GM23338 (cell line): ENCODE data around the gene FOXR1. TPM values are rescaled to one million over a fixed set of nuclear protein-coding genes. Genes with fewer than 3 reads are reported as not detected.
"Not testable (repeated sequence)": the region's sequence is repeated elsewhere in the genome, so short reads cannot be mapped to it uniquely, and the experiment has no call there.

Experiments used
- ATAC-seq: fragments of 200-7000 bp; cut with Tn5 transposase; 3 replicates; pipeline ENCODE4 v1.9.1; 2020
- DNase-seq: peaks from one replicate; pipeline ENCODE4 v3.0.0-alpha.2; 2015; ENCODE audit warnings: low spot score
- H2AFZ ChIP-seq: fragments of 200-600 bp; sonication (generic); 2 replicates; pipeline ENCODE4 v1.8.0; 2016; ENCODE audit warnings: antibody characterized with exemption, mild to moderate bottlenecking, moderate library complexity
- H3F3A ChIP-seq: fragments of 200-600 bp; sonication (generic); replicated peaks from 2 replicates; pipeline ENCODE4 v1.8.0; 2017; ENCODE audit warnings: antibody characterized with exemption, mixed run types, low read depth
- H3K27ac ChIP-seq: fragments of 200-600 bp; sonication (generic); 2 replicates; pipeline ENCODE4 v1.6.1; 2016; ENCODE audit warnings: low read depth
- H3K27me3 ChIP-seq: fragments of 200-600 bp; sonication (generic); 2 replicates; pipeline ENCODE4 v1.8.0; 2016; ENCODE audit warnings: mild to moderate bottlenecking, mixed run types, moderate library complexity; ENCODE audit not compliant: insufficient read depth
- H3K36me3 ChIP-seq: fragments of 200-600 bp; sonication (generic); 2 replicates; pipeline ENCODE4 v1.8.0; 2016; ENCODE audit warnings: mild to moderate bottlenecking; ENCODE audit not compliant: insufficient read depth
- H3K4me1 ChIP-seq: fragments of 200-600 bp; sonication (generic); 2 replicates; pipeline ENCODE4 v1.8.0; 2016; ENCODE audit warnings: mild to moderate bottlenecking, moderate library complexity; ENCODE audit not compliant: insufficient read depth
- H3K4me2 ChIP-seq: fragments of 200-600 bp; sonication (generic); 2 replicates; pipeline ENCODE4 v1.7.1; 2017; ENCODE audit warnings: mixed run types
- H3K4me3 ChIP-seq: fragments of 200-600 bp; sonication (generic); 2 replicates; pipeline ENCODE4 v1.6.1; 2016; ENCODE audit warnings: mixed run types
- H3K79me2 ChIP-seq: fragments of 200-600 bp; sonication (generic); replicated peaks from 2 replicates; pipeline ENCODE4 v1.8.0; 2017; ENCODE audit warnings: mild to moderate bottlenecking; ENCODE audit not compliant: insufficient read depth
- H3K9me2 ChIP-seq: fragments of 200-600 bp; sonication (generic); 2 replicates; pipeline ENCODE4 v1.8.0; 2017; ENCODE audit not compliant: insufficient read depth
- H4K20me1 ChIP-seq: fragments of 200-600 bp; sonication (generic); replicated peaks from 2 replicates; pipeline ENCODE4 v1.8.0; 2017; ENCODE audit warnings: mild to moderate bottlenecking; ENCODE audit not compliant: insufficient read depth
- H3K27ac Mint-ChIP-seq: 2 replicates; pipeline ENCODE4 v1.8.0; 2020; ENCODE audit warnings: inconsistent platforms, mild to moderate bottlenecking, moderate library complexity, mixed read lengths
- H3K27me3 Mint-ChIP-seq: 3 replicates; pipeline ENCODE4 v1.8.0; 2022; ENCODE audit warnings: low read depth, mild to moderate bottlenecking, moderate library complexity, mixed read lengths, inconsistent platforms; ENCODE audit not compliant: insufficient read depth, poor library complexity
- H3K36me3 Mint-ChIP-seq: 3 replicates; pipeline ENCODE4 v1.8.0; 2021; ENCODE audit warnings: low read depth, mild to moderate bottlenecking, inconsistent platforms, moderate library complexity, mixed read lengths
- H3K4me1 Mint-ChIP-seq: 3 replicates; pipeline ENCODE4 v1.8.0; 2020; ENCODE audit warnings: mild to moderate bottlenecking, inconsistent platforms, mixed read lengths
- H3K4me3 Mint-ChIP-seq: 3 replicates; pipeline ENCODE4 v1.8.0; 2021; ENCODE audit warnings: moderate library complexity, mild to moderate bottlenecking, inconsistent platforms, mixed read lengths
- H3K9me3 Mint-ChIP-seq: 3 replicates; pipeline ENCODE4 v1.8.0; 2020; ENCODE audit warnings: moderate library complexity, mild to moderate bottlenecking, inconsistent platforms, mixed read lengths
- CREB1 ChIP-seq: fragments of 250-450 bp; sonication (Bioruptor Pico); IDR thresholded peaks from 2 replicates; pipeline ENCODE4 v1.5.0; 2020; ENCODE audit warnings: low read depth, mild to moderate bottlenecking, moderate library complexity
- CTCF ChIP-seq, 2 experiments: fragments of 200-600 bp in 1 of 2; sonication (generic) in 1 of 2; conservative IDR thresholded peaks; 2 replicates each; pipeline versions ENCODE4 v1.5.1 to v1.6.1; 2016 to 2017; ENCODE audit warnings: antibody characterized with exemption in 2 of 2, low read depth in 2 of 2, mild to moderate bottlenecking in 2 of 2, moderate library complexity in 1 of 2
- ETS1 ChIP-seq: IDR thresholded peaks from 2 replicates; pipeline ENCODE4 v1.6.1; 2016; ENCODE audit warnings: antibody characterized with exemption
- EZH2phosphoT487 ChIP-seq: fragments of 200-600 bp; sonication (generic); IDR thresholded peaks from one replicate; pipeline ENCODE4 v1.8.1; 2018; ENCODE audit warnings: antibody characterized with exemption; ENCODE audit not compliant: unreplicated experiment
- NANOG ChIP-seq: IDR thresholded peaks from 2 replicates; pipeline ENCODE4 v1.6.1; 2016; ENCODE audit warnings: antibody characterized with exemption, borderline replicate concordance
- POLR2AphosphoS5 ChIP-seq: IDR thresholded peaks from 2 replicates; pipeline ENCODE4 v1.6.1; 2016; ENCODE audit warnings: antibody characterized with exemption, low read depth
- ZNF114 ChIP-seq: fragments of 250-450 bp; sonication (Bioruptor Pico); IDR thresholded peaks from 2 replicates; pipeline ENCODE4 v1.5.0; 2020; ENCODE audit warnings: mild to moderate bottlenecking, moderate library complexity
- polyA plus RNA-seq: library from polyadenylated mRNA; unstranded; fragments of >200 nt; fragmentation: Nextera tagmentation; extraction: Ambion mirVana; gene quantifications from 2 replicates; pipeline ENCODE4 v1.2.1, GENCODE V29; 2016
- total RNA-seq: library from RNA; depleted of rRNA; stranded (reverse); fragments of >200 nt; shearing (Covaris generic); gene quantifications from 2 replicates; pipeline ENCODE4 v1.2.3, GENCODE V29; 2014

Gene FOXR1
- total and polyA plus RNA-seq, 2 experiments from 2014 or later, result not detected

GRCh38 chr11:118991486-118992038, 20.0 kb downstream of the FOXR1 start:
- not testable (repeated sequence) for H3K27me3 ChIP-seq, H3K4me3 ChIP-seq, H3K4me2 ChIP-seq, H3K27me3 Mint-ChIP-seq, ATAC-seq, H3K27ac Mint-ChIP-seq, H3K4me1 Mint-ChIP-seq, H4K20me1 ChIP-seq, DNase-seq, H3K9me2 ChIP-seq, H3F3A ChIP-seq, H3K27ac ChIP-seq, H3K79me2 ChIP-seq, H3K4me3 Mint-ChIP-seq, H3K36me3 ChIP-seq, H2AFZ ChIP-seq, H3K4me1 ChIP-seq
- Mint-ChIP-seq H3K9me3 (peaks cover 25% of the 10 kb centered on the region), H3K36me3 (peaks cover 42% of the 10 kb centered on the region)

GRCh38 chr11:118996926-118997626, 25.5 kb downstream of the FOXR1 start:
- TF ChIP-seq NANOG (no peak), CTCF (conservative IDR thresholded peaks at IDR 0.05; ENCODE audit: low read depth in 2 of 2) (peak in 1 of 2 experiments; percentile 37; a peak in 2 of 4 replicates), ZNF114 (CRISPR knock-in tag) (no peak)
- Mint-ChIP-seq H3K9me3 (peaks cover 15% of the 10 kb centered on the region), H3K27ac (peak overlapping the region; percentile 92; the same call in 1 of the 2 replicates), H3K4me3 (peak overlapping the region; percentile 100), H3K4me1 (peaks cover 21% of the 10 kb centered on the region), H3K27me3 (peaks cover 4% of the 10 kb centered on the region), H3K36me3 (peaks cover 66% of the 10 kb centered on the region)
- Histone ChIP-seq H2AFZ (peak overlapping the region; percentile 97; the same call in 1 of the 2 replicates), H3K4me3 (peak overlapping the region; percentile 98), H3K27me3 (no peaks in the 10 kb centered on the region), H3K27ac (peak overlapping the region; percentile 75; the same call in 1 of the 2 replicates), H3K9me2 (0 out of 2 replicates have a peak, but pooled peaks cover 4% of the 10 kb centered on the region), H3K36me3 (peaks cover 22% of the 10 kb centered on the region), H3K79me2 (peaks cover 58% of the 10 kb centered on the region), H3K4me2 (peak overlapping the region; percentile 97), H3F3A (0 out of 2 replicates have a peak, but pooled peaks cover 5% of the 10 kb centered on the region), H4K20me1 (0 out of 2 replicates have a peak, but pooled peaks cover 8% of the 10 kb centered on the region), H3K4me1 (peaks cover 16% of the 10 kb centered on the region; the same call in 1 of the 2 replicates)
- ATAC-seq, result peak; percentile 19
- peak; percentile 63 for DNase-seq

GRCh38 chr11:118997627-118998387, 26.2 kb downstream of the FOXR1 start, which contains the start of gene CENATAC:
Gene CENATAC, plus strand, starts transcription at chr11:118998138. Its CDS starts 60 bp downstream, at chr11:118998198.
- H3K27me3 Mint-ChIP-seq, result peaks cover 4% of the 10 kb centered on the region
- 0 out of 2 replicates have a peak, but pooled peaks cover 4% of the 10 kb centered on the region for H3K9me2 ChIP-seq
- H2AFZ ChIP-seq, result peak within 1 kb of the TSS; percentile 97
- peak within 1 kb of the TSS; percentile 98 for H3K4me3 ChIP-seq
- peaks cover 9% of the 10 kb centered on the region for H3K9me3 Mint-ChIP-seq
- TF ChIP-seq CREB1 (CRISPR knock-in tag) (0 out of 2 replicates have a peak, but pooled peaks have one; percentile 54), ETS1 (peak; percentile 49; the same call in 1 of the 2 replicates), POLR2AphosphoS5 (peak; percentile 98), EZH2phosphoT487 (no peak)
- 0 out of 2 replicates have a peak, but pooled peaks cover 5% of the 10 kb centered on the region for H3F3A ChIP-seq
- peak; percentile 97 for DNase-seq
- peaks cover 58% of the 10 kb centered on the region for H3K79me2 ChIP-seq
- peaks cover 66% of the 10 kb centered on the region for H3K36me3 Mint-ChIP-seq
- H3K4me1 Mint-ChIP-seq, result peaks cover 21% of the 10 kb centered on the region
- peaks cover 16% of the 10 kb centered on the region; the same call in 1 of the 2 replicates for H3K4me1 ChIP-seq
- peak within 1 kb of the TSS; percentile 97 for H3K4me2 ChIP-seq
- no peaks in the 10 kb centered on the region for H3K27me3 ChIP-seq
- ATAC-seq, result peak; percentile 93
- peak within 1 kb of the TSS; percentile 100 for H3K4me3 Mint-ChIP-seq
- H3K27ac ChIP-seq, result peak within 1 kb of the TSS; percentile 75
- peak within 1 kb of the TSS; percentile 98 for H3K27ac Mint-ChIP-seq
- peaks cover 22% of the 10 kb centered on the region for H3K36me3 ChIP-seq
- 0 out of 2 replicates have a peak, but pooled peaks cover 8% of the 10 kb centered on the region for H4K20me1 ChIP-seq
